ENCODE data around the gene CLIC1.

DNA sequence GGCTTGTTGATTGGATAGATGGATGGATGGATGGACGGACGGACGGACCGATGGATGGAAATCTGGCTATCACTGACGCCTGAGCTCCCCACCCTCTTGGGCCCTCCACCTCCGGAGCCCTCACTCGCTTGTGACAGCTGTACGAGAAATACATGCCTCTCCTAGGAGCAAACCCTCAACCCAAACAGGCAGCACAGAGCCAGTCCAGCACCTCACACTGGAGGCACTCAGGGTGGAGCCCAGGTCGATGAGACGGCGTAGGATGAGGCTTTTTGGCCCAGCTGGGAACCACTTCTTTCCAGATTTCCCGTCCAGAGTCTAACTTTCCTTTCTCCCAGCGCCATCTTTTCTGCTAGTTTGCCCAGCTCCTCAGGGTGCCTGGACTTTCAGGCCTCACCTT, 52.7 kb downstream of the CLIC1 start:
- TF ChIP-seq, protein P1, sequence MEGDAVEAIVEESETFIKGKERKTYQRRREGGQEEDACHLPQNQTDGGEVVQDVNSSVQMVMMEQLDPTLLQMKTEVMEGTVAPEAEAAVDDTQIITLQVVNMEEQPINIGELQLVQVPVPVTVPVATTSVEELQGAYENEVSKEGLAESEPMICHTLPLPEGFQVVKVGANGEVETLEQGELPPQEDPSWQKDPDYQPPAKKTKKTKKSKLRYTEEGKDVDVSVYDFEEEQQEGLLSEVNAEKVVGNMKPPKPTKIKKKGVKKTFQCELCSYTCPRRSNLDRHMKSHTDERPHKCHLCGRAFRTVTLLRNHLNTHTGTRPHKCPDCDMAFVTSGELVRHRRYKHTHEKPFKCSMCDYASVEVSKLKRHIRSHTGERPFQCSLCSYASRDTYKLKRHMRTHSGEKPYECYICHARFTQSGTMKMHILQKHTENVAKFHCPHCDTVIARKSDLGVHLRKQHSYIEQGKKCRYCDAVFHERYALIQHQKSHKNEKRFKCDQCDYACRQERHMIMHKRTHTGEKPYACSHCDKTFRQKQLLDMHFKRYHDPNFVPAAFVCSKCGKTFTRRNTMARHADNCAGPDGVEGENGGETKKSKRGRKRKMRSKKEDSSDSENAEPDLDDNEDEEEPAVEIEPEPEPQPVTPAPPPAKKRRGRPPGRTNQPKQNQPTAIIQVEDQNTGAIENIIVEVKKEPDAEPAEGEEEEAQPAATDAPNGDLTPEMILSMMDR (IDR thresholded peaks at IDR 0.05), result no peak
- no peak for TF ChIP-seq EZH2 (IDR thresholded peaks at IDR 0.05)

Data from neural progenitor cell (in vitro differentiated cells).